Measurements from ENCODE around the gene HMCN2.

The HMCN2 gene

GRCh38 chr9:130448035-130448624, 182.6 kb downstream of the HMCN2 start:
- H3K4me3 ChIP-seq (ENCODE audit: low read length) = no peak overlapping the region
- peak; percentile 35 for DNase-seq (ENCODE audit: low read depth, low spot score)

GRCh38 chr9:130448771-130449603, 183.4 kb downstream of the HMCN2 start:
- H3K4me3 ChIP-seq (ENCODE audit: low read length) = no peak overlapping the region
- no peak for DNase-seq (ENCODE audit: low read depth, low spot score)

- no peak overlapping the region for H3K4me3 ChIP-seq (ENCODE audit: low read length)
These were observed 184.9 kb downstream of the HMCN2 start for GRCh38 chr9:130450344-130451003.

GRCh38 chr9:130451004-130451390, 185.4 kb downstream of the HMCN2 start:
- H3K4me3 ChIP-seq (ENCODE audit: low read length) = no peak overlapping the region
- DNase-seq (ENCODE audit: low read depth, low spot score) = no peak

More at GRCh38 chr9:130450344-130451003, 184.9 kb downstream of the HMCN2 start:
- DNase-seq (ENCODE audit: low read depth, low spot score) = no peak

GRCh38 chr9:130451509-130452388, 186.2 kb downstream of the HMCN2 start:
- H3K4me3 ChIP-seq (ENCODE audit: low read length) = no peak overlapping the region
- DNase-seq (ENCODE audit: low read depth, low spot score) = peak; percentile 32

- DNase-seq (ENCODE audit: low read depth, low spot score) = no peak
- H3K4me3 ChIP-seq (ENCODE audit: low read length) = no peak overlapping the region
These were observed 187.3 kb downstream of the HMCN2 start for GRCh38 chr9:130452835-130453234.

- no peak overlapping the region for H3K4me3 ChIP-seq (ENCODE audit: low read length)
- DNase-seq (ENCODE audit: low read depth, low spot score) = no peak
These were observed 187.9 kb downstream of the HMCN2 start for GRCh38 chr9:130453487-130453886.

GRCh38 chr9:130454096-130454811, 188.7 kb downstream of the HMCN2 start:
- no peak overlapping the region for H3K4me3 ChIP-seq (ENCODE audit: low read length)
- DNase-seq (ENCODE audit: low read depth, low spot score) = no peak

GRCh38 chr9:130454812-130455325, 189.3 kb downstream of the HMCN2 start:
- no peak for DNase-seq (ENCODE audit: low read depth, low spot score)
- H3K4me3 ChIP-seq (ENCODE audit: low read length) = no peak overlapping the region

GRCh38 chr9:130458027-130458803, 192.7 kb downstream of the HMCN2 start:
- H3K4me3 ChIP-seq (ENCODE audit: low read length) = no peak overlapping the region
- no peak for DNase-seq (ENCODE audit: low read depth, low spot score)

- H3K4me3 ChIP-seq (ENCODE audit: low read length) = no peak overlapping the region
- DNase-seq (ENCODE audit: low read depth, low spot score) = no peak
These were observed 193.2 kb downstream of the HMCN2 start for GRCh38 chr9:130458804-130459067.

GRCh38 chr9:130459151-130459550, 193.6 kb downstream of the HMCN2 start:
- no peak overlapping the region for H3K4me3 ChIP-seq (ENCODE audit: low read length)
- no peak for DNase-seq (ENCODE audit: low read depth, low spot score)

GRCh38 chr9:130459941-130460669, 194.5 kb downstream of the HMCN2 start:
- no peak overlapping the region for H3K4me3 ChIP-seq (ENCODE audit: low read length)
- no peak for DNase-seq (ENCODE audit: low read depth, low spot score)

GRCh38 chr9:130461218-130461630, 195.7 kb downstream of the HMCN2 start:
- DNase-seq (ENCODE audit: low read depth, low spot score) = peak; percentile 22
- no peak overlapping the region for H3K4me3 ChIP-seq (ENCODE audit: low read length)

- no peak for DNase-seq (ENCODE audit: low read depth, low spot score)
- no peak overlapping the region for H3K4me3 ChIP-seq (ENCODE audit: low read length)
These were observed 196.2 kb downstream of the HMCN2 start for GRCh38 chr9:130461731-130462130.

- no peak overlapping the region for H3K4me3 ChIP-seq (ENCODE audit: low read length)
- no peak for DNase-seq (ENCODE audit: low read depth, low spot score)
These were observed 197.4 kb downstream of the HMCN2 start for GRCh38 chr9:130462685-130463540.

All from Jurkat, Clone E6-1 (cell line).